ENCODE measurements around the gene MYO5B.

The MYO5B gene

GRCh38 chr18:50190926-50191325 lies 4.0 kb downstream of the MYO5B start:
- Histone ChIP-seq H3K36me3 (ENCODE audit: control insufficient read depth, low read length) (no peaks in the 10 kb centered on the region), H3K79me2 (ENCODE audit: control insufficient read depth, low read length) (no peaks in the 10 kb centered on the region), H3F3A (ENCODE audit: control insufficient read depth, insufficient read depth) (no peaks in the 10 kb centered on the region), H3K9me3 (ENCODE audit: control insufficient read depth, insufficient read depth, low read length) (no peaks in the 10 kb centered on the region), H3K4me2 (ENCODE audit: low read length) (no peak overlapping the region), H3K27me3 (ENCODE audit: control insufficient read depth, low read length) (peaks cover 43% of the 10 kb centered on the region), H3K4me1 (ENCODE audit: control insufficient read depth, low read length) (peaks cover 3% of the 10 kb centered on the region; the same call in 1 of the 2 replicates), H3K27ac (ENCODE audit: low read depth, low read length) (no peak overlapping the region), H3K9me2 (replicated peaks; ENCODE audit: control insufficient read depth, low read length) (no peaks in the 10 kb centered on the region), H4K20me1 (ENCODE audit: control insufficient read depth, insufficient read depth, low read depth, low read length) (no peaks in the 10 kb centered on the region), H3K4me3 (ENCODE audit: low read length) (no peak overlapping the region)
- TF ChIP-seq EZH2phosphoT487 (IDR thresholded peaks at IDR 0.05; ENCODE audit: borderline replicate concordance, low read length) (no peak), CTCF (IDR thresholded peaks at IDR 0.05; ENCODE audit: low read depth, low read length, poor library complexity, severe bottlenecking) (no peak)

GRCh38 chr18:50190236-50190635 lies 4.7 kb downstream of the MYO5B start:
- Histone ChIP-seq H3K4me1 (ENCODE audit: control insufficient read depth, low read length) (no peaks in the 10 kb centered on the region), H3K4me3 (ENCODE audit: low read length) (no peak overlapping the region), H3K36me3 (ENCODE audit: control insufficient read depth, low read length) (no peaks in the 10 kb centered on the region), H3K27me3 (ENCODE audit: control insufficient read depth, low read length) (peaks cover 40% of the 10 kb centered on the region), H3K4me2 (ENCODE audit: low read length) (no peak overlapping the region), H3K9me2 (replicated peaks; ENCODE audit: control insufficient read depth, low read length) (no peaks in the 10 kb centered on the region), H3K79me2 (ENCODE audit: control insufficient read depth, low read length) (no peaks in the 10 kb centered on the region), H3K27ac (ENCODE audit: low read depth, low read length) (no peak overlapping the region), H3K9me3 (ENCODE audit: control insufficient read depth, insufficient read depth, low read length) (no peaks in the 10 kb centered on the region), H4K20me1 (ENCODE audit: control insufficient read depth, insufficient read depth, low read depth, low read length) (no peaks in the 10 kb centered on the region), H3F3A (ENCODE audit: control insufficient read depth, insufficient read depth) (no peaks in the 10 kb centered on the region)
- TF ChIP-seq EZH2phosphoT487 (IDR thresholded peaks at IDR 0.05; ENCODE audit: borderline replicate concordance, low read length) (no peak), CTCF (IDR thresholded peaks at IDR 0.05; ENCODE audit: low read depth, low read length, poor library complexity, severe bottlenecking) (no peak)

GRCh38 chr18:50189160-50189559 lies 5.8 kb downstream of the MYO5B start:
- H3K9me3 ChIP-seq (ENCODE audit: control insufficient read depth, insufficient read depth, low read length) = no peaks in the 10 kb centered on the region
- H3K9me2 ChIP-seq (replicated peaks; ENCODE audit: control insufficient read depth, low read length) = no peaks in the 10 kb centered on the region
- peaks cover 34% of the 10 kb centered on the region for H3K27me3 ChIP-seq (ENCODE audit: control insufficient read depth, low read length)
- H3F3A ChIP-seq (ENCODE audit: control insufficient read depth, insufficient read depth) = no peaks in the 10 kb centered on the region
- H3K4me1 ChIP-seq (ENCODE audit: control insufficient read depth, low read length) = no peaks in the 10 kb centered on the region
- no peak for TF ChIP-seq EZH2phosphoT487 (IDR thresholded peaks at IDR 0.05; ENCODE audit: borderline replicate concordance, low read length)
- TF ChIP-seq CTCF (IDR thresholded peaks at IDR 0.05; ENCODE audit: low read depth, low read length, poor library complexity, severe bottlenecking) = no peak
- H3K79me2 ChIP-seq (ENCODE audit: control insufficient read depth, low read length) = no peaks in the 10 kb centered on the region
- no peaks in the 10 kb centered on the region for H4K20me1 ChIP-seq (ENCODE audit: control insufficient read depth, insufficient read depth, low read depth, low read length)
- H3K4me2 ChIP-seq (ENCODE audit: low read length) = no peak overlapping the region
- H3K36me3 ChIP-seq (ENCODE audit: control insufficient read depth, low read length) = no peaks in the 10 kb centered on the region
- H3K4me3 ChIP-seq (ENCODE audit: low read length) = no peak overlapping the region
- no peak overlapping the region for H3K27ac ChIP-seq (ENCODE audit: low read depth, low read length)

- Histone ChIP-seq H3K9me2 (replicated peaks; ENCODE audit: control insufficient read depth, low read length) (no peaks in the 10 kb centered on the region), H3K4me2 (ENCODE audit: low read length) (no peak overlapping the region), H3K4me3 (ENCODE audit: low read length) (no peak overlapping the region), H3K4me1 (ENCODE audit: control insufficient read depth, low read length) (no peaks in the 10 kb centered on the region), H4K20me1 (ENCODE audit: control insufficient read depth, insufficient read depth, low read depth, low read length) (no peaks in the 10 kb centered on the region), H3K27ac (ENCODE audit: low read depth, low read length) (no peak overlapping the region), H3K79me2 (ENCODE audit: control insufficient read depth, low read length) (no peaks in the 10 kb centered on the region), H3F3A (ENCODE audit: control insufficient read depth, insufficient read depth) (no peaks in the 10 kb centered on the region), H3K36me3 (ENCODE audit: control insufficient read depth, low read length) (no peaks in the 10 kb centered on the region), H3K27me3 (ENCODE audit: control insufficient read depth, low read length) (peaks cover 29% of the 10 kb centered on the region), H3K9me3 (ENCODE audit: control insufficient read depth, insufficient read depth, low read length) (no peaks in the 10 kb centered on the region)
- TF ChIP-seq CTCF (IDR thresholded peaks at IDR 0.05; ENCODE audit: low read depth, low read length, poor library complexity, severe bottlenecking) (no peak), EZH2phosphoT487 (IDR thresholded peaks at IDR 0.05; ENCODE audit: borderline replicate concordance, low read length) (no peak)
These were observed 6.3 kb downstream of the MYO5B start for GRCh38 chr18:50188652-50189051.

Measured in DOHH2 (cell line).